DMS114 treated with DMSO at 0.1 percent for 48 hours (cell line): Measurements from ENCODE around the gene IL10RB.
"Not testable (repeated sequence)": the region's sequence is repeated elsewhere in the genome, so short reads cannot be mapped to it uniquely, and the experiment has no call there.

ENCODE experiments used
- DNase-seq: peaks from one replicate; lab custom pipeline; 2025; ENCODE audit not compliant: unreplicated experiment; lab: John Stamatoyannopoulos, UW

Gene IL10RB

GRCh38 chr21:33300701-33301631 is 34.8 kb downstream of the IL10RB start:
- no peak for DNase-seq

- DNase-seq = no peak
Measured at GRCh38 chr21:33301632-33302002, 35.5 kb downstream of the IL10RB start.

GRCh38 chr21:33302055-33302454 is 35.9 kb downstream of the IL10RB start:
- no peak for DNase-seq

- no peak for DNase-seq
Measured at GRCh38 chr21:33302796-33303195, 36.6 kb downstream of the IL10RB start.

- no peak for DNase-seq
Measured at GRCh38 chr21:33305344-33305671, 39.1 kb downstream of the IL10RB start.

- DNase-seq = no peak
Measured at GRCh38 chr21:33305938-33306337, 39.8 kb downstream of the IL10RB start.

- DNase-seq = no peak
Measured at GRCh38 chr21:33308586-33309490, 42.7 kb downstream of the IL10RB start.

- no peak for DNase-seq
Measured at GRCh38 chr21:33309778-33310177, 43.6 kb downstream of the IL10RB start.

- DNase-seq = no peak
Measured at GRCh38 chr21:33312121-33312520, 46.0 kb downstream of the IL10RB start.

- DNase-seq = no peak
Measured at GRCh38 chr21:33313183-33313582, 47.0 kb downstream of the IL10RB start.

GRCh38 chr21:33313611-33314010 is 47.4 kb downstream of the IL10RB start:
- DNase-seq = no peak

- DNase-seq = no peak
Measured at GRCh38 chr21:33314111-33314510, 47.9 kb downstream of the IL10RB start.

- no peak for DNase-seq
Measured at GRCh38 chr21:33315946-33316710, 50.0 kb downstream of the IL10RB start.

- DNase-seq = no peak
Measured at GRCh38 chr21:33317145-33317544, 51.0 kb downstream of the IL10RB start.

GRCh38 chr21:33317786-33318486 is 51.8 kb downstream of the IL10RB start:
- DNase-seq = no peak

- DNase-seq = not testable (repeated sequence)
Measured at GRCh38 chr21:33321005-33321404, 54.8 kb downstream of the IL10RB start.

GRCh38 chr21:33323610-33324009 is 57.4 kb downstream of the IL10RB start:
- not testable (repeated sequence) for DNase-seq

- DNase-seq = peak; percentile 91
Measured at GRCh38 chr21:33324291-33325221, 58.4 kb downstream of the IL10RB start, which contains the start of gene IFNAR1. Gene IFNAR1, plus strand, starts transcription at chr21:33324970. Its CDS starts 86 bp downstream, at chr21:33325056.
